OCI-M2 (cell line): ENCODE data around the gene ASB12.

Experiments used
- DNase-seq: peaks from one replicate; lab custom pipeline; 2025; ENCODE audit not compliant: unreplicated experiment; lab: John Stamatoyannopoulos, UW

ASB12 gene

GRCh38 chrX:64187762-64188150 lies 42.7 kb downstream of the ASB12 start:
- DNase-seq, result no peak

- DNase-seq, result no peak
Measured at GRCh38 chrX:64186974-64187761, 43.2 kb downstream of the ASB12 start.

- no peak for DNase-seq
Measured at GRCh38 chrX:64184396-64184795, 46.0 kb downstream of the ASB12 start.

- DNase-seq, result no peak
Measured at GRCh38 chrX:64182208-64182607, 48.2 kb downstream of the ASB12 start.

GRCh38 chrX:64176876-64177275 lies 53.5 kb downstream of the ASB12 start:
- DNase-seq, result no peak
